Naive B cell (primary cell): ENCODE data around the gene LCN10. TPM values are rescaled to one million over a fixed set of nuclear protein-coding genes. Genes with fewer than 3 reads are reported as not detected.

ENCODE experiments used
- ATAC-seq, 2 donors: fragments of 150-1000 bp; cut with Tn5 transposase; 2 replicates each; pipeline ENCODE4 v1.10.0; 2021; ENCODE audit warnings: low read depth in 2 of 2, mild to moderate bottlenecking in 2 of 2, moderate library complexity in 2 of 2
- DNase-seq: peaks from one replicate; pipeline ENCODE4 v3.0.0; 2022
- H3K27ac Mint-ChIP-seq, 6 donors: one replicate each; pipeline ENCODE4 v1.8.0; 2020 to 2022; ENCODE audit warnings: mild to moderate bottlenecking in 6 of 6, mixed read lengths in 6 of 6, moderate library complexity in 5 of 6, inconsistent platforms in 2 of 6
- H3K27me3 Mint-ChIP-seq, 3 donors: one replicate each; pipeline ENCODE4 v1.8.0; 2021 to 2022; ENCODE audit warnings: mixed read lengths in 3 of 3, mild to moderate bottlenecking in 1 of 3
- H3K36me3 Mint-ChIP-seq, 2 donors: one replicate each; pipeline ENCODE4 v1.8.0; 2020 to 2022; ENCODE audit warnings: mixed read lengths in 2 of 2, inconsistent platforms in 1 of 2, mild to moderate bottlenecking in 1 of 2
- H3K4me1 Mint-ChIP-seq, 3 donors: one replicate each; pipeline ENCODE4 v1.8.0; 2020 to 2022; ENCODE audit warnings: mixed read lengths in 3 of 3, inconsistent platforms in 1 of 3, mild to moderate bottlenecking in 1 of 3, moderate library complexity in 1 of 3
- H3K4me3 Mint-ChIP-seq, 8 donors: one replicate each; pipeline ENCODE4 v1.8.0; 2020 to 2022; ENCODE audit warnings: mild to moderate bottlenecking in 8 of 8, mixed read lengths in 8 of 8, moderate library complexity in 8 of 8, inconsistent platforms in 2 of 8
- H3K9me3 Mint-ChIP-seq, 7 donors: one replicate each; pipeline ENCODE4 v1.8.0; 2020 to 2022; ENCODE audit warnings: mixed read lengths in 7 of 7, mild to moderate bottlenecking in 5 of 7, inconsistent platforms in 2 of 7, moderate library complexity in 1 of 7
- polyA plus RNA-seq, 6 donors: library from polyadenylated mRNA; unstranded; fragments of 300-500 nt; fragmentation: Illumina TruSeq; gene quantifications; one replicate each; pipeline ENCODE4 v1.2.3, GENCODE V29; 2021; ENCODE audit warnings: low read depth in 6 of 6

Gene LCN10
- polyA plus RNA-seq, 6 donors from 2014 or later = 46.1 to 86.0 (median 65.3) TPM

DNA sequence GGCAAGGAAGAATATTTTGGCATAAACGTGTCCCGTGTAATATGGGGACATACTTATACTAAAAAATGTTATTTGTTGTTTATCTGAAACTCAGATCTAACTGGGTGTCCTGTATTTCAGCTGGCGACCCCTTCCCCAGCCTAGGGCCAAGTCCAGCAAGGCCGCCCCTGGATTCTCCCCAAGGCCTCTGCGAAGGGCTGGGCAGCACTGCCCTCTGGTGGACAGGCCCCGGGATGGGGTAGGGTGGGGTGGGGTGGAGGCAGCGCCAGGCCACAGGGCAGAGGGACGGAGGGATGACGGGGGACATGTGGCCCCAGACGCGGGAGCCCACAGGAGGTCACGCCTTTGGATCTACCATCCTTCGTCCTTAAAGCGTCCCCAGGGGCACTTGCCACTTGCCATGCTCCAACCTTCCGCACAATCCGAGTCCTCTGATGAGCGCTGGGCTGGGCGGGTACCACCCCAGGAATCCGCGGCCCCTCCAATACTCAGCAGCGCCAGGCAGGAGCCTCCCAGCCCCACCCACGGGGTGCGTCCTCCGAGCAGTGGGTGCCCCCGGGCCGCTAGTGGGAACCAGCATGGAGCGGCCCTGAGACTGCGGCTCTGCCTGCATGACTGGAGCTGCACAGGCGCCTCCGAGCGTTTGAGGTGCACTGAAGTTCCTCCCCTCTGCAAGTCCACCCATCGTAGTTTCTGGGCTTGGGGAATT is 48.4 kb downstream of the LCN10 start:
- H3K9me3 Mint-ChIP-seq = no peaks in the 10 kb centered on the region
- H3K4me1 Mint-ChIP-seq = peaks cover 9 to 17% (median 12%) of the 10 kb centered on the region in 3 donors
- DNase-seq = no peak
- H3K27ac Mint-ChIP-seq = no peak overlapping the region
- no peaks in the 10 kb centered on the region for H3K36me3 Mint-ChIP-seq
- peak; percentile 57 to 64 for ATAC-seq
- peaks cover 0 to 15% (median 6%) of the 10 kb centered on the region in 3 donors for H3K27me3 Mint-ChIP-seq
- no peak overlapping the region for H3K4me3 Mint-ChIP-seq

- Mint-ChIP-seq H3K27me3 (peaks cover 0 to 15% (median 6%) of the 10 kb centered on the region in 3 donors), H3K27ac (peak overlapping the region in 1 of 6 donors; percentile 37), H3K9me3 (no peaks in the 10 kb centered on the region), H3K36me3 (no peaks in the 10 kb centered on the region), H3K4me1 (peaks cover 8 to 17% (median 16%) of the 10 kb centered on the region in 3 donors), H3K4me3 (peak overlapping the region in 1 of 8 donors; percentile 44)
- ATAC-seq = no peak
- DNase-seq = no peak
Measured at GRCh38 chr9:136693490-136694162, 49.1 kb downstream of the LCN10 start.

GRCh38 chr9:136693135-136693489 is 49.6 kb downstream of the LCN10 start:
- Mint-ChIP-seq H3K27me3 (peaks cover 0 to 15% (median 6%) of the 10 kb centered on the region in 3 donors), H3K4me3 (no peak overlapping the region), H3K36me3 (no peaks in the 10 kb centered on the region), H3K4me1 (peaks cover 10 to 16% (median 16%) of the 10 kb centered on the region in 3 donors), H3K27ac (peak overlapping the region in 1 of 6 donors; percentile 37), H3K9me3 (no peaks in the 10 kb centered on the region)
- no peak for DNase-seq
- no peak for ATAC-seq

GRCh38 chr9:136692185-136693134 is 50.3 kb downstream of the LCN10 start:
- H3K36me3 Mint-ChIP-seq = no peaks in the 10 kb centered on the region
- H3K9me3 Mint-ChIP-seq = no peaks in the 10 kb centered on the region
- peaks cover 0 to 12% (median 5%) of the 10 kb centered on the region in 3 donors for H3K27me3 Mint-ChIP-seq
- H3K4me3 Mint-ChIP-seq = no peak overlapping the region
- peaks cover 9 to 13% (median 10%) of the 10 kb centered on the region in 3 donors for H3K4me1 Mint-ChIP-seq
- H3K27ac Mint-ChIP-seq = peak overlapping the region in 1 of 6 donors; percentile 56
- ATAC-seq = no peak
- no peak for DNase-seq

GRCh38 chr9:136691316-136692184 is 51.2 kb downstream of the LCN10 start:
- H3K4me3 Mint-ChIP-seq = no peak overlapping the region
- H3K27me3 Mint-ChIP-seq = peaks cover 0 to 7% (median 0%) of the 10 kb centered on the region in 3 donors
- DNase-seq (no peak), ATAC-seq (no peak)
- H3K27ac Mint-ChIP-seq = peak overlapping the region in 1 of 6 donors; percentile 56
- no peaks in the 10 kb centered on the region for H3K9me3 Mint-ChIP-seq
- H3K36me3 Mint-ChIP-seq = no peaks in the 10 kb centered on the region
- H3K4me1 Mint-ChIP-seq = peaks cover 4 to 7% (median 5%) of the 10 kb centered on the region in 3 donors

- Mint-ChIP-seq H3K4me3 (peak overlapping the region in 1 of 8 donors; percentile 49), H3K9me3 (no peaks in the 10 kb centered on the region), H3K4me1 (peaks cover 10% of the 10 kb centered on the region in 3 donors), H3K36me3 (no peaks in the 10 kb centered on the region), H3K27me3 (peaks cover 0 to 7% (median 0%) of the 10 kb centered on the region in 3 donors), H3K27ac (no peak overlapping the region)
- ATAC-seq = no peak
- no peak for DNase-seq
Measured at GRCh38 chr9:136690806-136691261, 51.9 kb downstream of the LCN10 start.

GRCh38 chr9:136690104-136690805 is 52.5 kb downstream of the LCN10 start:
- peak overlapping the region in 2 of 6 donors; percentile 32 to 71 for H3K27ac Mint-ChIP-seq
- ATAC-seq (no peak), DNase-seq (no peak)
- H3K36me3 Mint-ChIP-seq = no peaks in the 10 kb centered on the region
- H3K9me3 Mint-ChIP-seq = no peaks in the 10 kb centered on the region
- H3K4me1 Mint-ChIP-seq = peaks cover 10 to 13% (median 10%) of the 10 kb centered on the region in 3 donors
- peaks cover 0 to 7% (median 0%) of the 10 kb centered on the region in 3 donors for H3K27me3 Mint-ChIP-seq
- peak overlapping the region in 3 of 8 donors; percentile 12 to 49 (median 23) for H3K4me3 Mint-ChIP-seq

DNA sequence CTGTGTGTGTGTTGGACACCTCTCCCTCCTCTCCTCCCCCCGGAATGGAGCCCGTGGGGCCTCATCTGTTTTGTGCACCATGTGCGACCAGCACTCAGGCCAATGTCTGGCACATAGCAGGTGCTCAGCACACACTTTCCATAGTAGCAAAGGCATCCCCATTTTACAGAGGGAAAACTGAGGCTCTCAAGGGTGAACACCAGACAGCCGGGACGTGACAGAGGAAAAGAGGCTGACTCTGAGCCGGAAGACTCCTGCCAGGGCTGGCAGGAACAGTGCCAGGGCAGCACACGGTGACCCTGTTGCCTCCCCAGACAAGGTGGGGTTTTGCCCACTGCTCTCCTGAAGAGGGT is 53.7 kb downstream of the LCN10 start:
- peaks cover 10 to 13% (median 10%) of the 10 kb centered on the region in 3 donors for H3K4me1 Mint-ChIP-seq
- H3K9me3 Mint-ChIP-seq = no peaks in the 10 kb centered on the region
- peak overlapping the region in 1 of 6 donors; percentile 80 for H3K27ac Mint-ChIP-seq
- H3K36me3 Mint-ChIP-seq = no peaks in the 10 kb centered on the region
- ATAC-seq (no peak), DNase-seq (no peak)
- peak overlapping the region in 5 of 8 donors; percentile 28 to 81 (median 74) for H3K4me3 Mint-ChIP-seq
- peaks cover 0 to 7% (median 0%) of the 10 kb centered on the region in 3 donors for H3K27me3 Mint-ChIP-seq

DNA sequence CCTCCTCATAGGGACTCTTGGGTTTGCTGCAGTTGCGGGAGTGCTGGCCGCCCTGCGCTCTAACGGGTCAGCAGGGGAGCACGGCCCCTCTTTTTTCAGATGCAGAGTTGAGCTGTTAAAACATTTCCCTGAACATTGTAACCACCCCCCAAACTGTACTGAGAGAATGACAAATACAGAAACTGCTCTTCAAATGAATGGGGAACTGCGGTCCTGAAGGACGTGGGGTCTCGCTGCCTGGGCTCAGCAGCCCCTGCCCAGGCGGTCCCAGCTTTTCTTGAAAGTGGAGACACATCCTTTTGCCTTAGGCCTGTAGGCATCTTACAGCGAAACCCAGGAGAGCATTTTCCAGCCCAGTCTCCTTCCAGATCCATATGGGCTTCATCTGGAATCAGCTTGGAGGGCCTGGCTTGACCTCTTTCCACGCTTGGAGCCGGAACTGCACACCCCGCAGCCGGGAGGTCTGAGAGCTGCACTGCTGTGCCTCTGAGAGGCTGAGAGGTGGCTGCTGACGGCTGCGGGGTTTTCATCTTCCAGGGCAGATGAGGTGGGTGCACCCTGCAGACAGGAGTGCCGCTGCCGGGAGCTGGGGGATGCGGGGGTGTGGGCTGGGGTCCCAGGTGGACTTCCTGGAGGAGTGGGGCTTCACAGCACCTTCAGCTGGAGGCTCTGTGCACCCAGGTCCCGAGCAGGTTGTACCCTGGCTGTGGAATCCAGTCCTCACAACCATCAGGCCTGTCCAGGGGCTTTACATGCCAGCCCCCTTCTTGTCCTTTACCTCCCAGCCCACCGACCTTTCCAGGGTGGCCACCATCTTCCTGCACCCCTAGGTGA is 54.2 kb downstream of the LCN10 start:
- no peak for DNase-seq
- Mint-ChIP-seq H3K9me3 (no peaks in the 10 kb centered on the region), H3K27me3 (peaks cover 0 to 6% (median 0%) of the 10 kb centered on the region in 3 donors), H3K27ac (peak overlapping the region in 2 of 6 donors; percentile 50 to 69), H3K4me3 (peak overlapping the region; percentile 68 to 81 (median 78)), H3K36me3 (no peaks in the 10 kb centered on the region), H3K4me1 (peaks cover 10 to 13% (median 10%) of the 10 kb centered on the region in 3 donors)
- no peak for ATAC-seq
